HepG2 (cell line): ENCODE measurements around the gene CAPN12. TPM values are rescaled to one million over a fixed set of nuclear protein-coding genes. Genes with fewer than 3 reads are reported as not detected.

Experiments
- ATAC-seq: fragments of 200-7000 bp; cut with Tn5 transposase; 3 replicates; pipeline ENCODE4 v1.9.1; 2020; ENCODE audit warnings: mild to moderate bottlenecking, moderate library complexity
- BruUV-seq: library from RNA; stranded (reverse); fragments of 400-500 nt; replicated peaks from 2 replicates; lab custom pipeline; 2021; lab: Mats Ljungman, UMichigan
- CTCF ChIA-PET: fragments of 300-600 bp; formaldehyde crosslinking; extraction: SDS; loops from one replicate; lab custom pipeline; 2021; ENCODE audit warnings: low total read pairs, inconsistent platforms, low intra/inter-chr PET ratio; lab: Yijun Ruan, JAX
- POLR2A ChIA-PET: fragments of 350-600 bp; sonication (Branson Sonifier 250); formaldehyde crosslinking; loops from one replicate; lab custom pipeline; 2020; ENCODE audit warnings: antibody characterized with exemption, inconsistent platforms; lab: Yijun Ruan, JAX
- DNase-seq: peaks from one replicate; pipeline ENCODE4 v3.0.0-alpha.2; 2015; ENCODE audit warnings: low spot score
- FAIRE-seq: peaks from 3 replicates; lab custom pipeline; 2011; peaks lifted over from hg19 to GRCh38; lab: Jason Lieb, UNC
- H2AFZ ChIP-seq: one replicate; pipeline ENCODE4 v1.6.1; 2011; ENCODE audit warnings: low read length, inconsistent platforms
- H3K27ac ChIP-seq: fragments of 300-600 bp; 3 replicates; pipeline ENCODE4 v1.8.0; 2011; ENCODE audit warnings: mixed run types, mild to moderate bottlenecking, mixed read lengths, low read length, inconsistent platforms; ENCODE audit not compliant: insufficient read depth; ENCODE audit errors: extremely low read length
- H3K27me3 ChIP-seq, 2 experiments: fragments of 200-600 bp in 1 of 2; 2 replicates in 1 of 2; 3 replicates in 1 of 2; pipeline versions ENCODE4 v1.6.0 to v1.8.0; 2011; ENCODE audit warnings: low read length in 2 of 2, mild to moderate bottlenecking in 2 of 2, moderate library complexity in 2 of 2, inconsistent platforms in 1 of 2; ENCODE audit not compliant: insufficient read depth in 2 of 2, control insufficient read depth in 1 of 2
- H3K36me3 ChIP-seq, 2 experiments: fragments of 200-600 bp in 1 of 2; replicated peaks in 1 of 2; 2 replicates in 1 of 2; 3 replicates in 1 of 2; pipeline versions ENCODE4 v1.5.1 to v1.8.0; 2011; ENCODE audit warnings: low read length in 2 of 2, inconsistent platforms in 1 of 2; ENCODE audit not compliant: insufficient read depth in 2 of 2, control insufficient read depth in 1 of 2
- H3K4me1 ChIP-seq: 2 replicates; pipeline ENCODE4 v1.5.1; 2012; ENCODE audit warnings: low read length, inconsistent platforms; ENCODE audit not compliant: insufficient read depth
- H3K4me2 ChIP-seq: 2 replicates; pipeline ENCODE4 v1.6.0; 2011; ENCODE audit warnings: low read depth, low read length, inconsistent platforms
- H3K4me3 ChIP-seq, 3 experiments: fragments of 200-600 bp in 1 of 3; sonication (generic), shearing (Covaris generic) in 1 of 3; replicated peaks in 1 of 3; 2 replicates each; pipeline ENCODE4 v1.5.1; 2011 to 2016; ENCODE audit warnings: low read length in 3 of 3, inconsistent platforms in 2 of 3, low read depth in 2 of 3, mild to moderate bottlenecking in 2 of 3, control low read depth in 1 of 3, mixed read lengths in 1 of 3; ENCODE audit not compliant: insufficient read depth in 1 of 3
- H3K79me2 ChIP-seq: one replicate; pipeline ENCODE4 v1.6.1; 2011; ENCODE audit warnings: low read length, inconsistent platforms; ENCODE audit not compliant: insufficient read depth
- H3K9ac ChIP-seq: 2 replicates; pipeline ENCODE4 v1.6.0; 2011; ENCODE audit warnings: mild to moderate bottlenecking, low read depth, low read length, inconsistent platforms; ENCODE audit not compliant: insufficient read depth
- H3K9me3 ChIP-seq: 2 replicates; pipeline ENCODE4 v1.5.1; 2012; ENCODE audit warnings: mild to moderate bottlenecking, low read length
- H4K20me1 ChIP-seq: 2 replicates; pipeline ENCODE4 v1.6.0; 2011; ENCODE audit warnings: inconsistent platforms, mild to moderate bottlenecking, low read length, moderate library complexity; ENCODE audit not compliant: insufficient read depth
- ASH2L ChIP-seq: fragments of 300-600, 200-600 bp; sonication (generic); IDR thresholded peaks from 2 replicates; pipeline ENCODE4 v1.7.0; 2017; ENCODE audit warnings: low read depth, mild to moderate bottlenecking, moderate library complexity, mixed read lengths, low read length; ENCODE audit not compliant: insufficient read length
- BRD4 ChIP-seq: sonication (generic); formaldehyde crosslinking; IDR thresholded peaks from 2 replicates; pipeline ENCODE4 v1.4.0; 2020; ENCODE audit warnings: missing genetic modification reagents
- GPN1 ChIP-seq: sonication (generic); formaldehyde crosslinking; IDR thresholded peaks from 2 replicates; pipeline ENCODE4 v1.5.1; 2020; ENCODE audit warnings: missing genetic modification reagents, borderline replicate concordance
- MATR3 ChIP-seq: sonication (generic); formaldehyde crosslinking; IDR thresholded peaks from 2 replicates; pipeline ENCODE4 v1.4.0; 2020; ENCODE audit warnings: missing genetic modification reagents
- MLLT10 ChIP-seq: sonication (generic); formaldehyde crosslinking; IDR thresholded peaks from 2 replicates; pipeline ENCODE4 v1.4.0; 2020; ENCODE audit warnings: missing genetic modification reagents
- NFYC ChIP-seq: IDR thresholded peaks from 2 replicates; pipeline ENCODE4 v1.6.1; 2016; ENCODE audit warnings: missing genetic modification reagents, missing compliant biosample characterization
- TAF1 ChIP-seq: sonication (generic); formaldehyde crosslinking; IDR thresholded peaks from 2 replicates; pipeline ENCODE4 v1.4.0; 2020; ENCODE audit warnings: missing genetic modification reagents
- ZNF224 ChIP-seq: sonication (generic); formaldehyde crosslinking; IDR thresholded peaks from 2 replicates; pipeline ENCODE4 v1.5.0; 2020; ENCODE audit warnings: mild to moderate bottlenecking, missing genetic modification reagents
- WGBS: methylation state at CpG from one replicate; pipeline ENCODE4 v1.1.6; 2017; ENCODE audit warnings: low lambda C conversion rate; 5-methylcytosine and 5-hydroxymethylcytosine counted together
- in situ Hi-C: cut with HindIII; loops from 2 replicates; pipeline ENCODE4 v1.10.0; 2017; ENCODE audit warnings: low pct_unique_long_range_greater_than_20kb; ENCODE audit not compliant: extremely low pct_ligation_motif_present
- intact Hi-C: fragments of 100-400 bp; cut with micrococcal nuclease; formaldehyde crosslinking; loops from one replicate; pipeline ENCODE4 v1.10.0; 2022; ENCODE audit not compliant: unreplicated experiment
- polyA plus RNA-seq, 8 experiments: library from polyadenylated mRNA; depleted of rRNA in 3 of 8; stranded (reverse) in 7 of 8; unstranded in 1 of 8; fragments of >200 nt; fragmentation: Illumina TruSeq in 4 of 8; extraction: Trizol in 4 of 8; gene quantifications; 2 replicates each; pipeline versions ENCODE4 v1.2.1 to v1.2.3, GENCODE V29; 2011 to 2016; ENCODE audit warnings: low read depth in 4 of 8, missing spikeins in 1 of 8, mixed read lengths in 1 of 8; ENCODE audit not compliant: insufficient read depth in 1 of 8
- total RNA-seq, 5 experiments: library from RNA; depleted of rRNA; stranded (reverse); fragments of >200 nt; fragmentation: Illumina TruSeq; extraction: Trizol; gene quantifications; 2 replicates each; pipeline ENCODE4 v1.2.3, GENCODE V29; 2016; ENCODE audit warnings: low read depth in 1 of 5
- TF ChIP-seq, protein P1 (sequence below): sonication (generic); formaldehyde crosslinking; IDR thresholded peaks from 2 replicates; pipeline ENCODE4 v1.8.1; 2023; ENCODE audit warnings: missing genetic modification reagents, inconsistent platforms, borderline replicate concordance
- TF ChIP-seq, protein P2 (sequence below): sonication (generic); formaldehyde crosslinking; IDR thresholded peaks from 2 replicates; pipeline ENCODE4 v1.4.0; 2020; ENCODE audit warnings: missing genetic modification reagents

The CAPN12 gene
- total and polyA plus RNA-seq, 2 of the 13 experiments (the other 11 are each of a cell fraction or from before 2014, with no cell fraction given), result 1.6 to 13.6 TPM

DNA sequence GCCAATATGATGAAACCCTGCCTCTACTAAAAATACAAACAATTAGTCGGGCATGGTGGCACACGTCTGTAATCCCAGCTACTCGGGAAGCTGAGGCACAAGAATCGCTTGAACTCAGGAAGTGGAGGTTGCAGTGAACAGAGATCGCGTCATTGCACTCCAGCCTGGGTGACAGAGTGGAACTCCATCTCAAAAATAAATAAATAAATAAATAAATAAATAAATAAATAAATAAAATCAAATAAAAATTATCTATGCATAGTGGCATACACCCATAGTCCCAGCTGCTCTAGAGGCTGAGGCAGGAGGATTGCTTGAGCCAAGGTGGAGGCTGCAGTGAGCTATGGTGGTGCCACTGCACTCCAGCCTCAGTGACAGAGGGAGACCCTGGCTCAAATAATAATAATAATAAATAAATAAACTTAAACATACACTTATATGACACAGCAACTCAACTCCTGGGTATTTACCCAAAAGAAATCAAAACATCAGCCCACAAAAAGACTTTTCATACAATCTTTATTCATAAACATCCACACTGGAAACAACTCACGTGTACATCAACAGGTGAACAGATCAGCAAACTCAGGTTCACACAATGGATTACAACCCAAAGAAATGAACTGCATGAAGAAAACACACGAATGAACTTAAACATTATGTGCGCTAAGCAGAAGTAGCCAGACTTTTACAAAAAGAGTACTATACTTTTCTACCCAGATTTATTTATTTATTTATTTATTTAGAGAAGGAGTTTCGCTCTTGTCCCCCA lies 22.2 kb upstream of the CAPN12 start:
- DNase-seq, result no peak

More for the DNA sequence above, 22.2 kb upstream of the CAPN12 start:
- Histone ChIP-seq H3K4me3 (no peak overlapping the region), H3K79me2 (peaks cover 7% of the 10 kb centered on the region), H3K4me1 (peaks cover 34% of the 10 kb centered on the region), H3K27me3 (no peaks in the 10 kb centered on the region), H3K9me3 (no peaks in the 10 kb centered on the region), H3K9ac (no peak overlapping the region), H3K27ac (no peak overlapping the region), H3K4me2 (no peak overlapping the region), H2AFZ (no peak overlapping the region), H4K20me1 (no peaks in the 10 kb centered on the region), H3K36me3 (no peaks in the 10 kb centered on the region)
- POLR2A ChIA-PET, result no interaction called here
- no peak for TF ChIP-seq ASH2L
- TF ChIP-seq MATR3, result no peak
- no peak for TF ChIP-seq MLLT10 (CRISPR knock-in tag)
- no peak for TF ChIP-seq TAF1 (CRISPR knock-in tag)
- TF ChIP-seq, protein P1, sequence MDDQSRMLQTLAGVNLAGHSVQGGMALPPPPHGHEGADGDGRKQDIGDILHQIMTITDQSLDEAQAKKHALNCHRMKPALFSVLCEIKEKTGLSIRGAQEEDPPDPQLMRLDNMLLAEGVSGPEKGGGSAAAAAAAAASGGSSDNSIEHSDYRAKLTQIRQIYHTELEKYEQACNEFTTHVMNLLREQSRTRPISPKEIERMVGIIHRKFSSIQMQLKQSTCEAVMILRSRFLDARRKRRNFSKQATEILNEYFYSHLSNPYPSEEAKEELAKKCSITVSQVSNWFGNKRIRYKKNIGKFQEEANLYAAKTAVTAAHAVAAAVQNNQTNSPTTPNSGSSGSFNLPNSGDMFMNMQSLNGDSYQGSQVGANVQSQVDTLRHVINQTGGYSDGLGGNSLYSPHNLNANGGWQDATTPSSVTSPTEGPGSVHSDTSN, result no peak
- TF ChIP-seq GPN1 (CRISPR knock-in tag), result no peak
- TF ChIP-seq, protein P2, sequence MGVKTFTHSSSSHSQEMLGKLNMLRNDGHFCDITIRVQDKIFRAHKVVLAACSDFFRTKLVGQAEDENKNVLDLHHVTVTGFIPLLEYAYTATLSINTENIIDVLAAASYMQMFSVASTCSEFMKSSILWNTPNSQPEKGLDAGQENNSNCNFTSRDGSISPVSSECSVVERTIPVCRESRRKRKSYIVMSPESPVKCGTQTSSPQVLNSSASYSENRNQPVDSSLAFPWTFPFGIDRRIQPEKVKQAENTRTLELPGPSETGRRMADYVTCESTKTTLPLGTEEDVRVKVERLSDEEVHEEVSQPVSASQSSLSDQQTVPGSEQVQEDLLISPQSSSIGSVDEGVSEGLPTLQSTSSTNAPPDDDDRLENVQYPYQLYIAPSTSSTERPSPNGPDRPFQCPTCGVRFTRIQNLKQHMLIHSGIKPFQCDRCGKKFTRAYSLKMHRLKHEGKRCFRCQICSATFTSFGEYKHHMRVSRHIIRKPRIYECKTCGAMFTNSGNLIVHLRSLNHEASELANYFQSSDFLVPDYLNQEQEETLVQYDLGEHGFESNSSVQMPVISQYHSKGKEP (CRISPR knock-in tag), result no peak
- no peak for TF ChIP-seq ZNF224
- no peak for TF ChIP-seq BRD4 (CRISPR knock-in tag)
- TF ChIP-seq NFYC (CRISPR knock-in tag), result no peak
- ATAC-seq, result no peak
- 97% methylated on average over 10 of the region's 10 CpGs for WGBS
- in situ Hi-C loops, result no loop called here
- FAIRE-seq, result no peak
- CTCF ChIA-PET, result no interaction called here
- BruUV-seq, result no TSS peak
- intact Hi-C loops, result no loop called here
